GM19023 (cell line): ENCODE measurements around the gene HOXD1.

Experiments used
- ATAC-seq: cut with Tn5 transposase; IDR thresholded peaks from one replicate; pipeline ENCODE4 v1.9.1; 2021; ENCODE audit warnings: mild to moderate bottlenecking, moderate library complexity; ENCODE audit not compliant: unreplicated experiment

HOXD1 gene

GRCh38 chr2:176187899-176188773 lies at the start of gene HOXD1:
HOXD1 (plus strand) TSS chr2:176188668; CDS start chr2:176188802, 134 bp downstream.
- ATAC-seq: no peak

- no peak for ATAC-seq
Observed at GRCh38 chr2:176138923-176139660, 49.4 kb upstream of the HOXD1 start.

- ATAC-seq: no peak
Observed at GRCh38 chr2:176139661-176140512, 48.6 kb upstream of the HOXD1 start.

DNA sequence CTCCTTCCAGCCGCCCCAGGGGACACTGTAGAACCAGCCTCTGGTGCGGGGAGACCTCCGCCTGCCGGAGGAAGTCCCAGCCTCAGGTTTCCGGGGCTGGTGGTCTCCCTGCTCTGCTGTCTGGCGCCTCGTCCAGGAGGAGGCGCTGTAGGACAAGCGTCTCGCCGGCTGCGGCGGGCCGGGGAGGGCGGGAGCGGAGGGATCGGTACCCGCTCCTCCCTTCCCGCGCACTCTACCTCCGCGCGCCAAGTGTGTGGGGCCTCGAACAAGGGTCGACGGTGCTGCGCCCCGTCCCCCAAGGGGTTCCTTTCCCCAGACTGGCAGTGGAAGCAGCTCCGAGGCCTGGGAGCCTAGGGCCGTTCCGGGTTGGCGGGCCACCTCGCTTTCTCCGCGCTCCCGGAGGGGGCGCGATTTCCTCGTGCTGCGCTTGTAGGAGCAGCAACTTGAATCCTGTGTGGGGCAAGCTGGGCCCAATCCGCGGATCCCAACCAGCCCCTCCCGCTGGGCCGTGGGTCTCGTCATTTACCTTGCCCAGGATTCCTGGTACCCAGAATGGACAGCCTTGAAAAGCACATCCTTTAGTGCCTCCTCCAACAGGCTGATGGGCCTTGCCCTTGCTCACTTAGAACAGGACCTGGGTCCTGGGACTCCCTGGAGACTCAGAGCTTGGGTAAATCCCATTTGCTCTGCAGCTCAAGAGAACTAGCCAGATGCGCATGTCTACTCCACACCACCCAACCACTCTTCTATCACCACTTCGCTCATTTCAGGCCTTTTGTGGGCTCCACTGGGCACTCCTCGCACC lies 47.8 kb upstream of the HOXD1 start:
- ATAC-seq: peak; percentile 93

GRCh38 chr2:176142281-176142680 lies 46.2 kb upstream of the HOXD1 start:
- ATAC-seq: no peak

- ATAC-seq: no peak
Observed at GRCh38 chr2:176145085-176145969, 43.1 kb upstream of the HOXD1 start.

DNA sequence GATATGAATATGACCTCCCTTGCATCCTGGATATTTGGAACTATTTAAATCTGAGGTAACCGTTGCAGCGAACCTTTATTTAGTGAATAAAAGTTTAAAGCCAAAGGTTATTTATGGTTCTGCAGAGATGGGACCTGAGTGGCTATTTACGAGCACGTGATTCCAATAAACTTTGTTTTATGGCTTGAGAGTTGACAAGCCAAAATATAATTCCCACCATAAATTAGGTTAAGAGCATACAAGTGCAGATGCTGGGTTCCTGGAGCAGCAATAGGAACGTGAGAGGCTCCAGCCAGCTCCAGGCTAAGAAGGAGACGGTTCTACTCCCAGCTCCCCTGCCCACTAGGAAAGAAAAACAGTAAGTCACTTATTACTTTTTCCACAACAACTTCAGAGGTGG lies 42.4 kb upstream of the HOXD1 start:
- no peak for ATAC-seq

DNA sequence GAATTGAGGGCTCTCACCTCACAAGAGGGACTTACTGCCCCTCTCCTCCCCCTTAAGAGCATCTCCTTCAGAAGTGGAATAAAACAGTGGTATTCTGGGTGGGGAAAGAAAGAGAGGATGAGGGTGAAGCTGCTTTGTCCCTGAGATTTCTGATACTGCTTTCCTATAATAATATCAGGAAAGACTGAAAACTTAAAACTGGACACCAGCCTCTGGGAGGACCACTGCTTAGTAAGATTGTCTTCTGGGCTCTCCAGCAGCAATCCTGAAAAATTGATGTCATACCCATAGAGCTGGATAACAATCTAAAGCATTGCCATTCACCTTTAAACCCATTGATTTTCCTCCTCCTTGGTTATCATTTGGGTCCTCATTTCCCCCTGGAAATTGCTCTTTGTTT lies 41.8 kb upstream of the HOXD1 start:
- no peak for ATAC-seq

GRCh38 chr2:176147210-176147799 lies 41.2 kb upstream of the HOXD1 start:
- ATAC-seq: no peak

DNA sequence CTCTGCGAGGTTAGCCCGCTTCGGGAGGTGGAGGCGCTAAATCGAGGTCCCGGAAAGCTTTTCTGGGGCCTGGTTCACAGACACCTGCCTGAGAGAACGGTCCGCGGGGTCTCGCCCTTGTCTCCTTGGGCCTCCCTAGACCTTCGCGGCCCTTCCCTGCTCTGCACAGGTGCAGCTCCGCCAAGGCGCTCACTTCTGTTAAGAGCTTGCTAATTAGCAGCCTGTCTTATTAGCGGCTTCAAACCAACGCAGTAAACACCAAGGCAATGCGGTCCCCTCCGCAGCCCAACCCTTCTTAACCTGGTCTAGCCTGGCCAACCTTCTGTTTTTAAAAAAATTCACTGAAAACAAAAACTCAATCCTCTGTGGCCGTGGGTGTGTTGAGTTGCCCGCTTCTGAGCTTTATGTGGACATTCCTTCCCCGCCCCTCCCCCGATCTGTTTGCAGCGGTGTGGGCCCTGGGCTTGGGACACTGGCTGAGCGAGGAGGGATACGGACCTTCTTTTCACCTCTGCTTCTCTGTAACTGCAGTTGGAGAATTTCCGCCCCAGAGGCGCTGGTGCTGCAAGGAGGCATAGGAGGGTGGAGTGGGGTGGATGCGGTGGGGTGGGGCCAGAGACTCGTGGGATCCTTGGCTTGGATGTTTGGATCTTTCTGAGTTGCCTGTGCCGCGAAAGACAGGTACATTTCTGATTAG lies 40.5 kb upstream of the HOXD1 start:
- no peak for ATAC-seq

- no peak for ATAC-seq
Observed at GRCh38 chr2:176148751-176149421, 39.6 kb upstream of the HOXD1 start.

GRCh38 chr2:176149481-176149938 lies 39.0 kb upstream of the HOXD1 start:
- ATAC-seq: no peak

GRCh38 chr2:176149939-176150583 lies 38.4 kb upstream of the HOXD1 start:
- no peak for ATAC-seq

DNA sequence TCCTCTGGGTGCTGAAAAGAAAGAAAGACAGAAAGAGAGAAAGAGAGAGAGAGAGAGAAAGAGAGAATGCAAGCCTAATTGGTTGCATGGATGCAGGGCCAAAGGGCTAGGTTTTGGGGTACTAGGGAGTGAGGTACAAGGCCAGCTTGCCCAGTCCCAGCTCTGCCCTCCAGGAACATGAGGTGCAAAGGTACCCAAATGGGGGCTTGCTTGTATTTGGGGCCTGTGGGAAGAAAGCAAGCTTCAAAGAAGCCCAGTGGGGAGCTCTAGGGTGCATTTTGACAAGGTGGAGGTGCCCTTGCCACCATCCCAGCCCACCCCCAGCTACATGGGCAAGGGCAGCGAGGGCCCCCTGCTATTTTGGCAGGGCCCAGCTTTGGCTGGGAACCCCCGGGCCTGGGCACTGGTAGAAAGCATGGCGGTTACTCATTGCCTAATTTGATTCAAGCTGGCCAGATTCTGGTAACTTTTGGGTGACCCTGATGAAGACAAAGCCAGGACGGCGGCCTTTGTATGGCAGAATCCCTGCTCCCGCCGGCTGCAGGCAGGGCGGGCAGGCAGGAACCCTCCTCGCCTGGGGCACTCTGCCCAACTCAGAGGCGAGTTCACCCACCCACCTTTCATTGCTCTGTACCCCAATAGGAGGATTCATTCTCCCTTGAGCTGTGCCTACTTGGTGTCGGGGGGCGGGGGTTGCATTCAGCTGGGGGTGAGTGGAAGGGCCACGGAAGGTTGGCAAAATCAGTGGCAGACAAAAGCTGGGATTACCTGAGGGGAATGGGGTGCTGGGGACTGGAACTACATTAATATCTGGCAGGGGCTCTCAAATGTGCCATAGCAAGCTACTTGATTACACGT lies 37.7 kb upstream of the HOXD1 start:
- no peak for ATAC-seq

- no peak for ATAC-seq
Observed at GRCh38 chr2:176151442-176152287, 36.8 kb upstream of the HOXD1 start, which contains the start of gene HOXD4. HOXD4 (plus strand) TSS chr2:176151550; CDS start chr2:176151634, 84 bp downstream.
